H9 (cell line): ENCODE measurements around the gene ZNF8. TPM values are rescaled to one million over a fixed set of nuclear protein-coding genes. Genes with fewer than 3 reads are reported as not detected.

ENCODE experiments used
- DNase-seq: peaks from one replicate; pipeline ENCODE4 v3.0.0-alpha.2; 2017
- H2AFZ ChIP-seq: one replicate; pipeline ENCODE4 v1.6.1; 2013; ENCODE audit warnings: mild to moderate bottlenecking, low read length, control low read depth, moderate library complexity
- H2AK5ac ChIP-seq: 2 replicates; pipeline ENCODE4 v1.6.1; 2013; ENCODE audit warnings: low read length, control low read depth, mixed read lengths; ENCODE audit not compliant: insufficient read length
- H2BK120ac ChIP-seq: one replicate; pipeline ENCODE4 v1.6.1; 2013; ENCODE audit warnings: low read depth, mild to moderate bottlenecking, low read length, control low read depth, inconsistent platforms; ENCODE audit not compliant: poor library complexity, severe bottlenecking
- H2BK12ac ChIP-seq: 2 replicates; pipeline ENCODE4 v1.6.1; 2013; ENCODE audit warnings: low read length, control low read depth, mixed read lengths, low read depth; ENCODE audit not compliant: insufficient read length
- H2BK15ac ChIP-seq: 2 replicates; pipeline ENCODE4 v1.6.1; 2013; ENCODE audit warnings: low read depth, low read length, control low read depth
- H2BK20ac ChIP-seq: one replicate; pipeline ENCODE4 v1.6.1; 2013; ENCODE audit warnings: low read depth, mild to moderate bottlenecking, low read length, control low read depth, inconsistent platforms; ENCODE audit not compliant: poor library complexity, severe bottlenecking
- H2BK5ac ChIP-seq: 2 replicates; pipeline ENCODE4 v1.6.1; 2013; ENCODE audit warnings: low read length, control low read depth, mixed read lengths; ENCODE audit not compliant: insufficient read length
- H3K14ac ChIP-seq: 2 replicates; pipeline ENCODE4 v1.6.1; 2013; ENCODE audit warnings: low read length, control low read depth; ENCODE audit not compliant: insufficient read depth
- H3K18ac ChIP-seq: 2 replicates; pipeline ENCODE4 v1.6.1; 2013; ENCODE audit warnings: low read depth, mild to moderate bottlenecking, mixed read lengths, low read length, control low read depth; ENCODE audit not compliant: insufficient read length
- H3K23ac ChIP-seq: 2 replicates; pipeline ENCODE4 v1.6.1; 2013; ENCODE audit warnings: low read length, control low read depth, mixed read lengths, low read depth; ENCODE audit not compliant: insufficient read length
- H3K23me2 ChIP-seq: 2 replicates; pipeline ENCODE4 v1.6.1; 2013; ENCODE audit warnings: low read depth, mild to moderate bottlenecking, mixed read lengths, low read length, control low read depth; ENCODE audit not compliant: insufficient read length, poor library complexity, severe bottlenecking
- H3K27ac ChIP-seq: 2 replicates; pipeline ENCODE4 v1.5.1; 2013; ENCODE audit warnings: low read length, control low read depth, mixed read lengths, low read depth; ENCODE audit not compliant: insufficient read length
- H3K27me3 ChIP-seq: 2 replicates; pipeline ENCODE4 v1.6.1; 2013; ENCODE audit warnings: low read length, control low read depth, inconsistent platforms; ENCODE audit not compliant: insufficient read depth
- H3K4ac ChIP-seq: 2 replicates; pipeline ENCODE4 v1.6.1; 2013; ENCODE audit warnings: low read depth, mild to moderate bottlenecking, control low read depth, inconsistent platforms, low read length, moderate library complexity
- H3K4me1 ChIP-seq: 2 replicates; pipeline ENCODE4 v1.6.1; 2013; ENCODE audit warnings: low read length, control low read depth, inconsistent platforms; ENCODE audit not compliant: insufficient read depth
- H3K4me2 ChIP-seq: 2 replicates; pipeline ENCODE4 v1.6.1; 2013; ENCODE audit warnings: low read length, control low read depth, mixed read lengths; ENCODE audit not compliant: insufficient read length, insufficient read depth
- H3K56ac ChIP-seq: 2 replicates; pipeline ENCODE4 v1.6.1; 2013; ENCODE audit warnings: low read depth, mild to moderate bottlenecking, mixed read lengths, low read length, control low read depth; ENCODE audit not compliant: insufficient read length
- H3K79me1 ChIP-seq: 2 replicates; pipeline ENCODE4 v1.6.1; 2013; ENCODE audit warnings: low read depth, mild to moderate bottlenecking, moderate library complexity, low read length, control low read depth, inconsistent platforms; ENCODE audit not compliant: insufficient read depth, poor library complexity, severe bottlenecking
- H3K79me2 ChIP-seq: 2 replicates; pipeline ENCODE4 v1.6.1; 2013; ENCODE audit warnings: low read length, control low read depth, inconsistent platforms; ENCODE audit not compliant: insufficient read depth
- H3K9ac ChIP-seq: 2 replicates; pipeline ENCODE4 v1.6.1; 2013; ENCODE audit warnings: low read length, control low read depth, mixed read lengths; ENCODE audit not compliant: insufficient read length; ENCODE audit errors: extremely low read depth
- H3K9me3 ChIP-seq: one replicate; pipeline ENCODE4 v1.6.1; 2013; ENCODE audit warnings: low read depth, low read length, inconsistent platforms; ENCODE audit not compliant: control insufficient read depth
- H3T11ph ChIP-seq: one replicate; pipeline ENCODE4 v1.6.1; 2013; ENCODE audit warnings: mild to moderate bottlenecking, low read length, control low read depth, inconsistent platforms
- H4K20me1 ChIP-seq: one replicate; pipeline ENCODE4 v1.6.1; 2013; ENCODE audit not compliant: control insufficient read depth, insufficient read length, insufficient read depth
- H4K5ac ChIP-seq: 2 replicates; pipeline ENCODE4 v1.6.1; 2013; ENCODE audit warnings: low read depth, mild to moderate bottlenecking, mixed read lengths, low read length, control low read depth; ENCODE audit not compliant: insufficient read length
- H4K8ac ChIP-seq: replicated peaks from 2 replicates; pipeline ENCODE4 v1.6.1; 2013; ENCODE audit warnings: low read length, control low read depth, mixed read lengths, low read depth; ENCODE audit not compliant: insufficient read length
- H4K91ac ChIP-seq: 2 replicates; pipeline ENCODE4 v1.6.1; 2013; ENCODE audit warnings: low read depth, mild to moderate bottlenecking, moderate library complexity, mixed read lengths, low read length, control low read depth; ENCODE audit not compliant: insufficient read length
- H3K27ac Mint-ChIP-seq, 3 experiments: 2 replicates in 2 of 3; 3 replicates in 1 of 3; pipeline ENCODE4 v1.8.0; 2020 to 2021; ENCODE audit warnings: mixed read lengths in 3 of 3, mild to moderate bottlenecking in 1 of 3, moderate library complexity in 1 of 3
- H3K27me3 Mint-ChIP-seq: 2 replicates; pipeline ENCODE4 v1.8.0; 2021; ENCODE audit warnings: low read depth, mild to moderate bottlenecking, moderate library complexity, mixed read lengths
- H3K36me3 Mint-ChIP-seq, 3 experiments: 2 replicates in 2 of 3; 3 replicates in 1 of 3; pipeline ENCODE4 v1.8.0; 2020 to 2021; ENCODE audit warnings: low read depth in 3 of 3, mixed read lengths in 3 of 3; ENCODE audit not compliant: insufficient read depth in 1 of 3
- H3K4me1 Mint-ChIP-seq, 2 experiments: 2 replicates each; pipeline ENCODE4 v1.8.0; 2020; ENCODE audit warnings: mixed read lengths in 2 of 2
- H3K4me3 Mint-ChIP-seq, 2 experiments: 2 replicates in 1 of 2; 3 replicates in 1 of 2; pipeline ENCODE4 v1.8.0; 2020 to 2021; ENCODE audit warnings: mild to moderate bottlenecking in 2 of 2, mixed read lengths in 2 of 2, moderate library complexity in 1 of 2
- H3K9me3 Mint-ChIP-seq, 2 experiments: 2 replicates in 1 of 2; 3 replicates in 1 of 2; pipeline ENCODE4 v1.8.0; 2020; ENCODE audit warnings: mild to moderate bottlenecking in 2 of 2, mixed read lengths in 2 of 2, moderate library complexity in 1 of 2
- WGBS: extraction: QIAGEN DNeasy Blood & Tissue Kit; methylation state at CpG from one replicate; pipeline ENCODE4 v1.1.7; 2013; ENCODE audit warnings: missing lambda C conversion rate, low lambda C conversion rate, mixed read lengths; ENCODE audit not compliant: insufficient read length; ENCODE audit errors: extremely low coverage; 5-methylcytosine and 5-hydroxymethylcytosine counted together
- total RNA-seq: library from RNA; stranded (reverse); gene quantifications from 2 replicates; pipeline ENCODE4 v1.2.1, GENCODE V29; 2021
- TF ChIP-seq, protein P1 (sequence below): fragments of 200-600 bp; sonication (generic); conservative IDR thresholded peaks from 3 replicates; pipeline ENCODE4 v1.8.0; 2021; ENCODE audit warnings: antibody characterized with exemption, mild to moderate bottlenecking

The ZNF8 gene
- total RNA-seq, 1 experiment from 2014 or later, result 17.3 TPM

DNA sequence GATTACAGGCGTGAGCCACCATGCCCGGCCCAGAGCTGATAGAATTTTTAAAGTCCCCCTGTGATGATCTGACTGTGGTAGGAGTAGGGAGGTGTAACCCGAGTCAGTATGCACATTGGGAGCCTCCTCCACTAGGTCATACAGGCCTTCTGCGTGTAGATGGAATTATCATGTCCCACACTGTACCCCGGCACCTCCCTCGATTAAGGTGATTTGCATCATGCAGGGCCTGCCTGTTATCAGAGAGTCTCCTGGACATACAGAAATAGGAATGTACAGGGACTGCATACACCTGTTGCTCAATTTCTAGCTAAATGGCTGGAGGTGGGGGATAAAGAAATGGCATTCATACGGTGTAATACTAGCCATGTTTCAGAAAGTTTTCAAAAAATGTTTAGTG lies 25.5 kb downstream of the ZNF8 start:
- no peak for DNase-seq
- Histone ChIP-seq H2BK15ac (no peak overlapping the region), H3K9ac (no peak overlapping the region), H4K8ac (no peak overlapping the region), H3K27ac (no peak overlapping the region), H3T11ph (no peak overlapping the region), H2BK12ac (no peak overlapping the region), H3K23me2 (peaks cover 4% of the 10 kb centered on the region), H3K4ac (no peak overlapping the region), H4K5ac (no peak overlapping the region), H3K79me2 (no peaks in the 10 kb centered on the region), H2AK5ac (no peak overlapping the region), H3K18ac (no peak overlapping the region), H4K91ac (no peak overlapping the region), H3K56ac (no peak overlapping the region), H3K4me1 (no peaks in the 10 kb centered on the region), H3K79me1 (no peaks in the 10 kb centered on the region), H3K27me3 (no peaks in the 10 kb centered on the region), H3K14ac (no peak overlapping the region), H2BK120ac (no peak overlapping the region), H2BK20ac (no peak overlapping the region), H3K4me2 (peak overlapping the region; percentile 66), H2AFZ (no peak overlapping the region), H2BK5ac (no peak overlapping the region), H4K20me1 (no peaks in the 10 kb centered on the region), H3K23ac (no peak overlapping the region), H3K9me3 (no peaks in the 10 kb centered on the region)
- Mint-ChIP-seq H3K27ac (peak overlapping the region in 1 of 3 experiments; percentile 77; a peak in 1 of 7 replicates), H3K9me3 (no peaks in the 10 kb centered on the region), H3K4me1 (peaks cover 13 to 17% of the 10 kb centered on the region in 2 experiments), H3K4me3 (peak overlapping the region; percentile 99), H3K27me3 (peaks cover 1% of the 10 kb centered on the region; the same call in 1 of the 2 replicates), H3K36me3 (peaks cover 24 to 54% (median 38%) of the 10 kb centered on the region in 3 experiments; a peak in 6 of 7 replicates)
- no CpG with 5 or more reads among the region's 7 CpGs for WGBS
- TF ChIP-seq, protein P1, sequence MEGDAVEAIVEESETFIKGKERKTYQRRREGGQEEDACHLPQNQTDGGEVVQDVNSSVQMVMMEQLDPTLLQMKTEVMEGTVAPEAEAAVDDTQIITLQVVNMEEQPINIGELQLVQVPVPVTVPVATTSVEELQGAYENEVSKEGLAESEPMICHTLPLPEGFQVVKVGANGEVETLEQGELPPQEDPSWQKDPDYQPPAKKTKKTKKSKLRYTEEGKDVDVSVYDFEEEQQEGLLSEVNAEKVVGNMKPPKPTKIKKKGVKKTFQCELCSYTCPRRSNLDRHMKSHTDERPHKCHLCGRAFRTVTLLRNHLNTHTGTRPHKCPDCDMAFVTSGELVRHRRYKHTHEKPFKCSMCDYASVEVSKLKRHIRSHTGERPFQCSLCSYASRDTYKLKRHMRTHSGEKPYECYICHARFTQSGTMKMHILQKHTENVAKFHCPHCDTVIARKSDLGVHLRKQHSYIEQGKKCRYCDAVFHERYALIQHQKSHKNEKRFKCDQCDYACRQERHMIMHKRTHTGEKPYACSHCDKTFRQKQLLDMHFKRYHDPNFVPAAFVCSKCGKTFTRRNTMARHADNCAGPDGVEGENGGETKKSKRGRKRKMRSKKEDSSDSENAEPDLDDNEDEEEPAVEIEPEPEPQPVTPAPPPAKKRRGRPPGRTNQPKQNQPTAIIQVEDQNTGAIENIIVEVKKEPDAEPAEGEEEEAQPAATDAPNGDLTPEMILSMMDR, result no peak
